Measurements from ENCODE around the gene RGS14.
"Not testable (repeated sequence)": the region's sequence is repeated elsewhere in the genome, so short reads cannot be mapped to it uniquely, and the experiment has no call there.

Gene RGS14

GRCh38 chr5:177327539-177328522 is 29.9 kb upstream of the RGS14 start:
- no peak for DNase-seq (ENCODE audit: low read depth)

- no peak for DNase-seq (ENCODE audit: low read depth)
Measured at GRCh38 chr5:177328545-177329231, 29.0 kb upstream of the RGS14 start.

- no peak for DNase-seq (ENCODE audit: low read depth)
Measured at GRCh38 chr5:177329883-177330282, 27.8 kb upstream of the RGS14 start.

- DNase-seq (ENCODE audit: low read depth) = no peak
Measured at GRCh38 chr5:177330991-177331842, 26.5 kb upstream of the RGS14 start.

GRCh38 chr5:177332031-177332895 is 25.5 kb upstream of the RGS14 start:
- no peak for DNase-seq (ENCODE audit: low read depth)

DNA sequence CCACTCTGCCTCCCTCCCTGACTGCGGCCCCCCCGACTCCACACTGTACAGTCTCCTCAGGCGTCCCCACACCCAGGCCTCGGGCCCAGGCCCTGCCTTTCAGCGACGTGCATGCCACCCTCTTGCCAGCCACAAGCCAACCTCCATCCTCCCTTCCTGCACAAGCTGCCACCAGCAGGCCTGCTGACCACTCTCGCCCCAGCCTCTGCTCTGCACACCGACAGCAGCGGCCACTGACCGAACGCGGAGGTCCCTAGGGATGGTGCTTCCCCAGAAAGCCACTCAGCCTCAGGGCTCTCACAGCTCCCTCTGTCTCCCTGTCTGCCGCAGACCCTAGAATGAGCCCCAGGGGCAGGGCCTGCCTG is 24.8 kb upstream of the RGS14 start:
- no peak for DNase-seq (ENCODE audit: low read depth)

- no peak for DNase-seq (ENCODE audit: low read depth)
Measured at GRCh38 chr5:177333420-177334154, 24.1 kb upstream of the RGS14 start.

GRCh38 chr5:177334155-177334551 is 23.6 kb upstream of the RGS14 start:
- no peak for DNase-seq (ENCODE audit: low read depth)

DNA sequence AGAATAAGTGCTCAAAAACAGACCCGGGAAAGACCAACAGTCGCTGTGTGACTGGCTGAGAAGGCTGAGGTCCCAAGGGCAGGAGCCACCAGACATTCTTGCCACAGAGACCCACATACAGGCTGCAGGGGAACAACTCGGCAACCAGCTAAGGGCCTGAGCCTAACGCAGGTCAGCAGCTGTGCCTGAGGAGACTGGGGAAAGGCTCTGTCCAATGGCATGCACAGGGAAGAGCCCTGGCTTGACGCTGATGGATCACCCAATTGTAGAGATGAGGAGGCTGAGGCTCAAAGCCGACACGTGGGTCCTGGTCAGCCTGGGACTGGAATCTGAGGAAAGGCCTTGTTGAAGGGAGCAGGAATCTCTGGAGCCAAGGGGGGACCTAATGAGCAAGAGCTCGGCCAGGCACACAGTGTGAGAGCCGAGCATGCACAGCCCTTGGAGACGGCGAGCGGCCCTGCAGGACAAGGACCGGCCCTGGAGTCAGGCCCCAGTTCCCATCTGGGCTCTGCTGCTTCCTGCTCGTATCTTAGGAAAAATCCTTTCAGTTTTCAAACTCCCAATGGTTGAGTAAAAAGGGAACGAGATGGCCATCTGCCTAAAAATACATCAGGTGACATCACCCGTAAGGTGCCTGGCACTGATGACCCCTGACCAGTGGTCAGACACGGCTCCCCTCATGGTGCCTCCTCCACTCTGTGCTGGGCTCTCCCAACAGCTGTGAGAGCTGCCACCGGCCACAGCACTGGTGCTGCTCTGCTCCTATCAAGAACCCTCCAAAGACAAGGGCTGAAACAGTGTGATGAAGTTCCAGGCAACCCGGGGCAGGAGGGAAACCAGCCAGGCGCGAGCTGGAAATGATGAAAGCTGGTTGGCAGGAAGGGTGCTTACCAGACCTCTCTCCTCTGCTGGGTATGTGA is 22.7 kb upstream of the RGS14 start:
- DNase-seq (ENCODE audit: low read depth) = no peak

GRCh38 chr5:177335701-177336065 is 22.0 kb upstream of the RGS14 start:
- DNase-seq (ENCODE audit: low read depth) = no peak

GRCh38 chr5:177336112-177336511 is 21.6 kb upstream of the RGS14 start:
- DNase-seq (ENCODE audit: low read depth) = no peak

GRCh38 chr5:177336603-177337494 is 20.9 kb upstream of the RGS14 start:
- DNase-seq (ENCODE audit: low read depth) = no peak

- no peak for DNase-seq (ENCODE audit: low read depth)
Measured at GRCh38 chr5:177338251-177339106, 19.2 kb upstream of the RGS14 start.

DNA sequence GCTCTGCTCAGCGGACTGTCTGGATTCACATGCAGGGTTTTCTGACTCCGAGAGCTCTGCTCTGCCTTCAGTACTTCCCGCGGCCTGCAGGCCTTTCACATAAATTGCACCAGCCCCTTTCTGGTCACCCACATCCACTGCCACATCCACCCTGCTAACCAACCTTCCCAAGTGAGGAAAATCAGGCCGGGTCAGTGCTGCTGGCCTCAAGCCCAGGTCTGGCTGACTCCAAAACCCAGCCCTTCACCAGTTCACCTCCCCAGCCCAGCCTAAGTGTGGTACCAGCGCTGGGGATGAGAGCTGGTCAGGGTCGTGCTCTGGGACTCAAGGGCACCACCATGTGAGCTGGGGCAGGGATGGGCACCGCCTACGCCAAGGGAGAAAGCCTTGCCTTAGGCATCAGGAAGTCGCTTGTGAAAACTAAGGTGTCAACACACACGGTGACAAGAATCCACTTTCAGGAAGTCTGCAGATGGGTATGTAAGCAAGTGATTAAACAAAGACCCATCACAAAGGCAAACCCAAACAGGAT is 18.6 kb upstream of the RGS14 start:
- no peak for DNase-seq (ENCODE audit: low read depth)

- not testable (repeated sequence) for DNase-seq (ENCODE audit: low read depth)
Measured at GRCh38 chr5:177343000-177343399, 14.7 kb upstream of the RGS14 start.

DNA sequence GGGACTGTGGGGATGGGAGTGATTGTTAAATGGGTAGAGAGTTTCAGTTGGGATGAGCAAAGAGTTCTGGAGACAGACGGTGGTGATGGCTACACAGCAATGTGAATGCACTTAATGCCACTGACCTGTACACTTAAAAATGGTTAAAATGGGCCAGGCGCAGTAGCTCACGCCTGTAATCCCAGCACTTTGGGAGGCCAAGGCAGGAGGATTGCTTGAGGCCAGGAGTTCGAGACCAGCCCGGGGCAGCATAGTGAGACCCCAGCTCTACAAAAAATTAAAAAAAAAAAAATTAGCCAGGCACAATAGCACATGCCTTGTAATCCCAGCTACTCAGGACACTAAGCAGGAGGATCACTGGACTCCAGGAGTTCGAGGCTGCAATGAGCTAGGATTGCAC is 13.9 kb upstream of the RGS14 start:
- DNase-seq (ENCODE audit: low read depth) = no peak

DNA sequence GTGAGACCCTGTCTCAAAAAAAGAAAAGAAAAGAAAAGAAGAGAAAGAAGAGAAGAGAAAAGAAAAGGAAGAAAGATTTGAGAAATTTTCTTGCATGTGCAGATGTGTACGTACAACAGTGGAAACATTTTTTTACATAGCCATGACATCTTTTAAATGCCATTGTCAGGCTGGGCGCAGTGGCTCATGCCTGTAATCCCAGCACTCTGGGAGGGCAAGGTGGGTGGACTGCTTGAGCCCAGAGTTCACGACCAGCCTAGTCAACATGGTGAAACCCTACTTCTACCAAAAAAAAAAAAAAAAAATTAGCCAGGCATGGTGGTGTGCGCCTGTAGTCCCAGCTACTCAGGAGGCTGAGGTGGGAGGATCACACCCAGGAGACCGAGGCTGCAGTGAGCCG is 12.8 kb upstream of the RGS14 start:
- DNase-seq (ENCODE audit: low read depth) = no peak

All from activated T-helper 9 cell treated with anti-CD3 and anti-CD28 coated beads, Interleukin-2, amount 50 U/mL, for 16 hours (primary cell).